IMR-90 (cell line): Measurements from ENCODE around the gene HNRNPLL. TPM values are rescaled to one million over a fixed set of nuclear protein-coding genes. Genes with fewer than 3 reads are reported as not detected.

Source experiments
- ATAC-seq: fragments of 200-7000 bp; cut with Tn5 transposase; 2 replicates; pipeline ENCODE4 v1.9.1; 2020; ENCODE audit warnings: low read depth, mild to moderate bottlenecking, moderate library complexity
- BruUV-seq: library from RNA; stranded (reverse); fragments of 400-500 nt; replicated peaks from 2 replicates; lab custom pipeline; 2021; lab: Mats Ljungman, UMichigan
- CTCF ChIA-PET: fragments of 300-600 bp; formaldehyde crosslinking; extraction: SDS; loops from one replicate; lab custom pipeline; 2021; ENCODE audit warnings: antibody characterized with exemption; lab: Yijun Ruan, JAX
- POLR2A ChIA-PET: fragments of 300-600 bp; sonication (Branson Sonifier 250); formaldehyde crosslinking; loops from one replicate; lab custom pipeline; 2022; ENCODE audit warnings: antibody characterized with exemption; ENCODE audit not compliant: unreplicated experiment; lab: Charles Lee
- DNase-seq: peaks from one replicate; pipeline ENCODE4 v3.0.0; 2013
- H2AFZ ChIP-seq: replicated peaks from 2 replicates; pipeline ENCODE3; 2013; ENCODE audit warnings: low read length, mild to moderate bottlenecking; ENCODE audit not compliant: poor library complexity
- H2AK5ac ChIP-seq: 2 replicates; pipeline ENCODE4 v1.6.1; 2013; ENCODE audit warnings: low read depth, low read length, inconsistent platforms
- H2AK9ac ChIP-seq: replicated peaks from 2 replicates; pipeline ENCODE3; 2013; ENCODE audit warnings: mild to moderate bottlenecking, low read depth, low read length, moderate library complexity; ENCODE audit not compliant: poor library complexity
- H2BK120ac ChIP-seq: 2 replicates; pipeline ENCODE4 v1.6.1; 2013; ENCODE audit warnings: low read depth, low read length, inconsistent platforms
- H2BK15ac ChIP-seq: 3 replicates; pipeline ENCODE4 v1.6.1; 2013; ENCODE audit warnings: low read depth, low read length, inconsistent platforms
- H2BK20ac ChIP-seq: 2 replicates; pipeline ENCODE4 v1.6.1; 2013; ENCODE audit warnings: low read depth, mild to moderate bottlenecking, inconsistent platforms, low read length, moderate library complexity
- H2BK5ac ChIP-seq: 2 replicates; pipeline ENCODE4 v1.6.1; 2013; ENCODE audit warnings: mild to moderate bottlenecking, low read depth, low read length, inconsistent platforms; ENCODE audit not compliant: poor library complexity, severe bottlenecking
- H3K14ac ChIP-seq: replicated peaks from 2 replicates; pipeline ENCODE4 v1.6.1; 2013; ENCODE audit warnings: low read depth, low read length, inconsistent platforms
- H3K18ac ChIP-seq: 2 replicates; pipeline ENCODE4 v1.6.1; 2013; ENCODE audit warnings: low read depth, low read length, control low read depth
- H3K23ac ChIP-seq: 2 replicates; pipeline ENCODE4 v1.6.1; 2013; ENCODE audit warnings: low read depth, low read length, inconsistent platforms
- H3K27ac ChIP-seq: 2 replicates; pipeline ENCODE4 v1.5.1; 2013; ENCODE audit warnings: mild to moderate bottlenecking, control low read depth, low read length; ENCODE audit not compliant: insufficient read depth
- H3K27me3 ChIP-seq: 2 replicates; pipeline ENCODE4 v1.6.1; 2013; ENCODE audit warnings: low read length; ENCODE audit not compliant: control insufficient read depth, insufficient read depth
- H3K36me3 ChIP-seq: 2 replicates; pipeline ENCODE4 v1.6.1; 2013; ENCODE audit warnings: low read length, mixed read lengths; ENCODE audit not compliant: control insufficient read depth, insufficient read depth
- H3K4ac ChIP-seq: 2 replicates; pipeline ENCODE4 v1.6.1; 2013; ENCODE audit warnings: low read depth, low read length, inconsistent platforms
- H3K4me1 ChIP-seq: 2 replicates; pipeline ENCODE4 v1.6.1; 2013; ENCODE audit warnings: low read length, mixed read lengths; ENCODE audit not compliant: control insufficient read depth, insufficient read depth
- H3K4me2 ChIP-seq: 2 replicates; pipeline ENCODE4 v1.6.1; 2013; ENCODE audit warnings: low read depth, mild to moderate bottlenecking, control low read depth, low read length, moderate library complexity
- H3K4me3 ChIP-seq: 2 replicates; pipeline ENCODE4 v1.5.1; 2013; ENCODE audit warnings: low read depth, mild to moderate bottlenecking, control low read depth, low read length, moderate library complexity; ENCODE audit not compliant: insufficient read depth
- H3K56ac ChIP-seq: 2 replicates; pipeline ENCODE4 v1.6.1; 2013; ENCODE audit warnings: low read length, inconsistent platforms; ENCODE audit not compliant: insufficient read depth; ENCODE audit errors: extremely low read depth
- H3K79me1 ChIP-seq, 2 experiments: 2 replicates each; pipeline ENCODE4 v1.6.1; 2013; ENCODE audit warnings: low read length in 2 of 2, inconsistent platforms in 1 of 2, low read depth in 1 of 2
- H3K9ac ChIP-seq: 2 replicates; pipeline ENCODE4 v1.6.1; 2013; ENCODE audit warnings: low read depth, low read length, control low read depth
- H3K9me1 ChIP-seq: 2 replicates; pipeline ENCODE4 v1.6.1; 2013; ENCODE audit warnings: low read length, inconsistent platforms; ENCODE audit not compliant: insufficient read depth
- H3K9me3 ChIP-seq: 2 replicates; pipeline ENCODE4 v1.6.1; 2013; ENCODE audit warnings: low read length; ENCODE audit not compliant: control insufficient read depth, insufficient read depth
- H4K20me1 ChIP-seq: 2 replicates; pipeline ENCODE4 v1.6.1; 2013; ENCODE audit warnings: low read length, inconsistent platforms; ENCODE audit not compliant: insufficient read depth
- H4K5ac ChIP-seq: 2 replicates; pipeline ENCODE4 v1.6.1; 2013; ENCODE audit warnings: mild to moderate bottlenecking, low read depth, low read length, control low read depth
- H4K8ac ChIP-seq, 2 experiments: 2 replicates each; pipeline ENCODE4 v1.6.1; 2013; ENCODE audit warnings: low read depth in 2 of 2, low read length in 2 of 2, control low read depth in 1 of 2, inconsistent platforms in 1 of 2
- H4K91ac ChIP-seq: 2 replicates; pipeline ENCODE4 v1.6.1; 2013; ENCODE audit warnings: low read depth, low read length, inconsistent platforms; ENCODE audit not compliant: insufficient read depth
- BHLHE40 ChIP-seq: fragments of 150-350 bp; IDR thresholded peaks from 2 replicates; pipeline ENCODE4 v1.6.1; 2016; ENCODE audit warnings: mild to moderate bottlenecking, low read depth, low read length
- CEBPB ChIP-seq: IDR thresholded peaks from 2 replicates; pipeline ENCODE4 v1.6.1; 2012; ENCODE audit warnings: low read depth, low read length, improper control_type of control experiment
- CHD1 ChIP-seq: IDR thresholded peaks from 2 replicates; pipeline ENCODE4 v1.6.1; 2012; ENCODE audit warnings: low read depth, low read length, improper control_type of control experiment
- CTCF ChIP-seq: conservative IDR thresholded peaks from 2 replicates; pipeline ENCODE4 v1.5.1; 2012; ENCODE audit warnings: mild to moderate bottlenecking, low read depth, low read length, improper control_type of control experiment
- ELK1 ChIP-seq: fragments of 150-350 bp; IDR thresholded peaks from 2 replicates; pipeline ENCODE4 v1.6.1; 2016; ENCODE audit warnings: low read depth, mild to moderate bottlenecking, low read length, moderate library complexity, borderline replicate concordance
- FOS ChIP-seq: fragments of 150-350 bp; IDR thresholded peaks from 2 replicates; pipeline ENCODE4 v1.6.1; 2016; ENCODE audit warnings: low read depth, low read length
- MAFK ChIP-seq: IDR thresholded peaks from 2 replicates; pipeline ENCODE4 v1.6.1; 2012; ENCODE audit warnings: low read depth, low read length, improper control_type of control experiment
- MAZ ChIP-seq: IDR thresholded peaks from 2 replicates; pipeline ENCODE4 v1.6.1; 2012; ENCODE audit warnings: low read depth, mild to moderate bottlenecking, low read length, improper control_type of control experiment, moderate library complexity, borderline replicate concordance
- MXI1 ChIP-seq: IDR thresholded peaks from 2 replicates; pipeline ENCODE4 v1.6.1; 2012; ENCODE audit warnings: low read depth, mild to moderate bottlenecking, low read length, moderate library complexity, borderline replicate concordance
- NFE2L2 ChIP-seq: fragments of 150-350 bp; IDR thresholded peaks from 2 replicates; pipeline ENCODE4 v1.6.1; 2016; ENCODE audit warnings: low read depth, mild to moderate bottlenecking, low read length
- POLR2A ChIP-seq: IDR thresholded peaks from 2 replicates; pipeline ENCODE4 v1.6.1; 2012; ENCODE audit warnings: mild to moderate bottlenecking, low read depth, low read length
- RCOR1 ChIP-seq: IDR thresholded peaks from 2 replicates; pipeline ENCODE4 v1.6.1; 2012; ENCODE audit warnings: mild to moderate bottlenecking, low read length, improper control_type of control experiment; ENCODE audit not compliant: insufficient replicate concordance
- RFX5 ChIP-seq: IDR thresholded peaks from 2 replicates; pipeline ENCODE4 v1.8.0; 2012; ENCODE audit warnings: low read depth, mild to moderate bottlenecking, low read length, moderate library complexity
- SMC3 ChIP-seq: fragments of 150-350 bp; IDR thresholded peaks from 2 replicates; pipeline ENCODE4 v1.6.1; 2016; ENCODE audit warnings: low read depth, mild to moderate bottlenecking, antibody characterized with exemption, low read length, moderate library complexity
- WGBS, 2 experiments: methylation state at CpG; one replicate each; pipeline versions ENCODE4 v1.1.5 to v1.1.7; 2013; ENCODE audit warnings: missing lambda C conversion rate in 2 of 2; ENCODE audit not compliant: insufficient read length in 1 of 2; ENCODE audit errors: extremely low coverage in 2 of 2; 5-methylcytosine and 5-hydroxymethylcytosine counted together
- dilution Hi-C: fragments of 300-500 bp; cut with HindIII; formaldehyde crosslinking; loops from one replicate; pipeline ENCODE4 v1.14.3; 2018; ENCODE audit warnings: low sequenced_read_pairs; ENCODE audit not compliant: unreplicated experiment
- in situ Hi-C: fragments of 300-500 bp; cut with MboI; formaldehyde crosslinking; loops from 3 replicates; pipeline ENCODE4 v1.14.3; 2019; ENCODE audit warnings: low sequenced_read_pairs, inconsistent platforms, mixed read lengths
- intact Hi-C: fragments of 100-400 bp; cut with micrococcal nuclease; formaldehyde crosslinking; loops from 2 replicates; pipeline ENCODE4 v1.10.0; 2022
- polyA plus RNA-seq, 3 experiments: library from polyadenylated mRNA; depleted of rRNA; stranded (reverse); fragments of >200 nt; gene quantifications; 2 replicates each; pipeline ENCODE4 v1.2.3, GENCODE V29; 2012; ENCODE audit warnings: low replicate concordance in 1 of 3
- total RNA-seq: library from RNA; depleted of rRNA; stranded (reverse); fragments of >200 nt; gene quantifications from 2 replicates; pipeline ENCODE4 v1.2.3, GENCODE V29; 2012

HNRNPLL gene
- total and polyA plus RNA-seq, 2 of the 4 experiments (the other 2 are of a cell fraction): 23.7 to 53.1 TPM

GRCh38 chr2:38515155-38516074, 87.3 kb downstream of the HNRNPLL start:
- Histone ChIP-seq H2AFZ (peak overlapping the region; percentile 81), H2BK15ac (no peak overlapping the region), H3K27me3 (peaks cover 23% of the 10 kb centered on the region), H3K23ac (no peak overlapping the region), H4K8ac (no peak overlapping the region), H4K20me1 (no peaks in the 10 kb centered on the region), H2BK5ac (no peak overlapping the region), H3K9me1 (no peaks in the 10 kb centered on the region), H3K27ac (no peak overlapping the region), H3K14ac (peak overlapping the region; percentile 16; the same call in 1 of the 2 replicates), H2AK5ac (no peak overlapping the region), H3K18ac (no peak overlapping the region), H3K79me1 (no peaks in the 10 kb centered on the region), H4K91ac (no peak overlapping the region), H2BK20ac (no peak overlapping the region), H4K5ac (no peak overlapping the region), H3K4ac (no peak overlapping the region), H3K9ac (no peak overlapping the region), H3K4me3 (0 out of 2 replicates have a peak overlapping the region, but pooled peaks have one; percentile 16), H3K36me3 (no peaks in the 10 kb centered on the region), H3K4me2 (peak overlapping the region; percentile 83), H2BK120ac (no peak overlapping the region), H3K56ac (no peak overlapping the region), H3K4me1 (no peaks in the 10 kb centered on the region), H3K9me3 (no peaks in the 10 kb centered on the region), H2AK9ac (no peak overlapping the region)
- BruUV-seq: no TSS peak
- dilution Hi-C loops: no loop called here
- intact Hi-C loops: no loop called here
- WGBS, 2 experiments: 72% methylated on average over 5 of the region's 26 CpGs; no CpG with 5 or more reads in 1 of the 2 experiments
- ChIA-PET POLR2A (no interaction called here), CTCF (interaction anchor here (0.6 kb wide), 1 partner anchor 225 kb away, joined by 4 read pairs; no protein-coding TSS in a partner anchor)
- ATAC-seq (peak; percentile 95), DNase-seq (peak; percentile 59)
- in situ Hi-C loops: loop anchor here (25.0 kb wide), 1 partner anchor 203 kb away; no protein-coding TSS in a partner anchor
- TF ChIP-seq MXI1: 0 out of 2 replicates have a peak, but pooled peaks have one; percentile 41
- peak; percentile 23; the same call in 1 of the 2 replicates for TF ChIP-seq MAFK
- TF ChIP-seq NFE2L2: no peak
- TF ChIP-seq CEBPB: no peak
- TF ChIP-seq RFX5: no peak
- no peak for TF ChIP-seq RCOR1
- no peak for TF ChIP-seq ELK1
- no peak for TF ChIP-seq MAZ
- no peak for TF ChIP-seq CTCF
- TF ChIP-seq POLR2A: no peak
- 0 out of 2 replicates have a peak, but pooled peaks have one; percentile 15 for TF ChIP-seq FOS
- TF ChIP-seq SMC3: no peak
- TF ChIP-seq CHD1: no peak
- no peak for TF ChIP-seq BHLHE40
